ENCODE data around the gene TP53RK. TPM values are rescaled to one million over a fixed set of nuclear protein-coding genes. Genes with fewer than 3 reads are reported as not detected.

TP53RK gene
- total and polyA plus RNA-seq, 10 donors, result 6.9 to 24.2 (median 11.6) TPM

GRCh38 chr20:46715292-46715756 is 26.1 kb upstream of the TP53RK start:
- DNase-seq, result no peak
- intact Hi-C loops (cut with DNase I; ENCODE audit: low total_unique reads), result no loop called here
- Histone ChIP-seq H3K27me3 (replicated peaks in 1 of 7) (peaks cover 0 to 28% (median 3%) of the 10 kb centered on the region in 7 donors), H3K36me3 (no peaks in the 10 kb centered on the region), H3K27ac (no peak overlapping the region), H3K4me1 (peaks cover 0 to 10% (median 4%) of the 10 kb centered on the region in 6 donors), H3K9me3 (peaks cover 0 to 4% (median under 1%) of the 10 kb centered on the region in 8 donors), H3K4me3 (no peak overlapping the region)
- WGBS, 5 donors, result 35 to 60% (median 47%) methylated on average over 4 of the region's 4 CpGs
- TF ChIP-seq CTCF (IDR thresholded peaks at IDR 0.05 in 8 of 11, conservative IDR thresholded peaks at IDR 0.05 in 3 of 11) (no peak), POLR2AphosphoS5 (IDR thresholded peaks at IDR 0.05) (no peak), POLR2A (IDR thresholded peaks at IDR 0.05) (no peak)

- H3K4me1 ChIP-seq, result peaks cover 0 to 21% (median 15%) of the 10 kb centered on the region in 6 donors
- DNase-seq, result no peak
- H3K36me3 ChIP-seq, result no peaks in the 10 kb centered on the region
- intact Hi-C loops (cut with DNase I; ENCODE audit: low total_unique reads), result no loop called here
- no peak for TF ChIP-seq POLR2A (IDR thresholded peaks at IDR 0.05)
- TF ChIP-seq CTCF (IDR thresholded peaks at IDR 0.05 in 8 of 11, conservative IDR thresholded peaks at IDR 0.05 in 3 of 11), result no peak
- no peak for TF ChIP-seq POLR2AphosphoS5 (IDR thresholded peaks at IDR 0.05)
- 88 to 94% (median 91%) methylated on average over 15 of the region's 15 CpGs for WGBS, 5 donors
- H3K27me3 ChIP-seq (replicated peaks in 1 of 7), result peaks cover 0 to 39% (median 14%) of the 10 kb centered on the region in 7 donors
- no peak overlapping the region for H3K27ac ChIP-seq
- no peaks in the 10 kb centered on the region for H3K9me3 ChIP-seq
- no peak overlapping the region for H3K4me3 ChIP-seq
Measured at GRCh38 chr20:46713957-46714834, 25.0 kb upstream of the TP53RK start.

- WGBS, 5 donors, result 80 to 93% (median 84%) methylated on average over 5 of the region's 5 CpGs
- no peak for DNase-seq
Measured at GRCh38 chr20:46712056-46712636, 22.9 kb upstream of the TP53RK start.

More at GRCh38 chr20:46712056-46712636, 22.9 kb upstream of the TP53RK start:
- no peaks in the 10 kb centered on the region for H3K36me3 ChIP-seq
- peaks cover 0 to 51% (median 14%) of the 10 kb centered on the region in 7 donors for H3K27me3 ChIP-seq (replicated peaks in 1 of 7)
- TF ChIP-seq POLR2A (IDR thresholded peaks at IDR 0.05) (no peak), CTCF (IDR thresholded peaks at IDR 0.05 in 8 of 11, conservative IDR thresholded peaks at IDR 0.05 in 3 of 11) (no peak), POLR2AphosphoS5 (IDR thresholded peaks at IDR 0.05) (no peak)
- H3K4me1 ChIP-seq, result peaks cover 0 to 21% (median 16%) of the 10 kb centered on the region in 6 donors
- no peak overlapping the region for H3K4me3 ChIP-seq
- intact Hi-C loops (cut with DNase I; ENCODE audit: low total_unique reads), result no loop called here
- H3K27ac ChIP-seq, result no peak overlapping the region
- H3K9me3 ChIP-seq, result no peaks in the 10 kb centered on the region

Measured in spleen (tissue), 11 donors.